Measurements from ENCODE around the gene SPOCD1. TPM values are rescaled to one million over a fixed set of nuclear protein-coding genes. Genes with fewer than 3 reads are reported as not detected.

Gene SPOCD1
- total RNA-seq, 1 experiment from 2014 or later, result 0.66 TPM

- Mint-ChIP-seq H3K27me3 (ENCODE audit: insufficient read depth, unreplicated experiment) (peaks cover 6% of the 10 kb centered on the region), H3K27ac (ENCODE audit: unreplicated experiment) (no peak overlapping the region), H3K4me3 (ENCODE audit: unreplicated experiment) (no peak overlapping the region), H3K9me3 (ENCODE audit: unreplicated experiment) (no peaks in the 10 kb centered on the region), H3K4me1 (ENCODE audit: low read depth, unreplicated experiment) (no peaks in the 10 kb centered on the region), H3K36me3 (ENCODE audit: insufficient read depth, unreplicated experiment) (peaks cover 5% of the 10 kb centered on the region)
- POLR2A ChIA-PET, result no interaction called here
- Histone ChIP-seq H3K4me1 (peaks cover 13% of the 10 kb centered on the region), H3K9me3 (no peaks in the 10 kb centered on the region), H3K36me3 (ENCODE audit: control insufficient read depth, insufficient read depth, low read length) (no peaks in the 10 kb centered on the region), H3K4me3 (ENCODE audit: low read depth, low read length) (no peak overlapping the region), H3K27me3 (replicated peaks; ENCODE audit: control insufficient read depth, insufficient read depth, low read length) (no peaks in the 10 kb centered on the region)
- BruUV-seq (replicated peaks), result no TSS peak
- CTCF ChIA-PET, result interaction anchor here (0.7 to 1.1 kb wide), 3 partner anchors 10 to 24 kb away, joined by 4 to 14 read pairs (median 5); no protein-coding TSS in a partner anchor
- no peak for DNase-seq
- intact Hi-C loops (cut with micrococcal nuclease; ENCODE audit: unreplicated experiment), result no loop called here
- peak; percentile 8 to 17 for TF ChIP-seq CTCF (IDR thresholded peaks at IDR 0.05; ENCODE audit: insufficient read depth in 1 of 2, low read depth in 1 of 2, low read length in 1 of 2, severe bottlenecking in 1 of 2, unreplicated experiment in 1 of 2)
These were observed 50.8 kb downstream of the SPOCD1 start for GRCh38 chr1:31765041-31765467.

- CTCF ChIA-PET, result interaction anchor here (0.7 to 1.0 kb wide), 3 partner anchors 11 to 176 kb away, joined by 3 to 14 read pairs (median 5); no protein-coding TSS in a partner anchor
- no peaks in the 10 kb centered on the region for H3K9me3 ChIP-seq
- DNase-seq, result peak in 1 of 2 experiments; percentile 25
- TF ChIP-seq CTCF (IDR thresholded peaks at IDR 0.05; ENCODE audit: insufficient read depth in 1 of 2, low read depth in 1 of 2, low read length in 1 of 2, severe bottlenecking in 1 of 2, unreplicated experiment in 1 of 2), result peak in 1 of 2 experiments; percentile 5
- intact Hi-C loops (cut with micrococcal nuclease; ENCODE audit: unreplicated experiment), result no loop called here
- Mint-ChIP-seq H3K4me3 (ENCODE audit: unreplicated experiment) (peak within 1 kb of the TSS; percentile 84), H3K4me1 (ENCODE audit: low read depth, unreplicated experiment) (peaks cover 5% of the 10 kb centered on the region), H3K27me3 (ENCODE audit: insufficient read depth, unreplicated experiment) (peaks cover 6% of the 10 kb centered on the region), H3K27ac (ENCODE audit: unreplicated experiment) (no peak within 1 kb of the TSS), H3K9me3 (ENCODE audit: unreplicated experiment) (no peaks in the 10 kb centered on the region), H3K36me3 (ENCODE audit: insufficient read depth, unreplicated experiment) (peaks cover 5% of the 10 kb centered on the region)
- H3K36me3 ChIP-seq (ENCODE audit: control insufficient read depth, insufficient read depth, low read length), result no peaks in the 10 kb centered on the region
- no TSS peak for BruUV-seq (replicated peaks)
- H3K4me3 ChIP-seq (ENCODE audit: low read depth, low read length), result peak within 1 kb of the TSS; percentile 39
- H3K4me1 ChIP-seq, result peaks cover 19% of the 10 kb centered on the region
- no peaks in the 10 kb centered on the region for H3K27me3 ChIP-seq (replicated peaks; ENCODE audit: control insufficient read depth, insufficient read depth, low read length)
- POLR2A ChIA-PET, result no interaction called here
These were observed 51.3 kb downstream of the SPOCD1 start, which contains the start of gene ADGRB2 for GRCh38 chr1:31764312-31765040. Gene ADGRB2 (minus strand): TSS chr1:31764340. CDS start chr1:31757221, 7,119 bp downstream.

GRCh38 chr1:31763671-31764311, 52.0 kb downstream of the SPOCD1 start:
- no peak for DNase-seq
- CTCF ChIA-PET, result interaction anchor here (0.9 to 1.6 kb wide), 3 partner anchors 25 to 200 kb away, joined by 3 to 12 read pairs (median 7); no protein-coding TSS in a partner anchor
- intact Hi-C loops (cut with micrococcal nuclease; ENCODE audit: unreplicated experiment), result no loop called here
- Mint-ChIP-seq H3K4me3 (ENCODE audit: unreplicated experiment) (peak overlapping the region; percentile 84), H3K9me3 (ENCODE audit: unreplicated experiment) (no peaks in the 10 kb centered on the region), H3K36me3 (ENCODE audit: insufficient read depth, unreplicated experiment) (peaks cover 5% of the 10 kb centered on the region), H3K27ac (ENCODE audit: unreplicated experiment) (no peak overlapping the region), H3K27me3 (ENCODE audit: insufficient read depth, unreplicated experiment) (peaks cover 6% of the 10 kb centered on the region), H3K4me1 (ENCODE audit: low read depth, unreplicated experiment) (peaks cover 8% of the 10 kb centered on the region)
- Histone ChIP-seq H3K4me1 (peaks cover 25% of the 10 kb centered on the region), H3K4me3 (ENCODE audit: low read depth, low read length) (peak overlapping the region; percentile 38), H3K27me3 (replicated peaks; ENCODE audit: control insufficient read depth, insufficient read depth, low read length) (no peaks in the 10 kb centered on the region), H3K36me3 (ENCODE audit: control insufficient read depth, insufficient read depth, low read length) (no peaks in the 10 kb centered on the region), H3K9me3 (no peaks in the 10 kb centered on the region)
- no peak for TF ChIP-seq CTCF (IDR thresholded peaks at IDR 0.05; ENCODE audit: insufficient read depth in 1 of 2, low read depth in 1 of 2, low read length in 1 of 2, severe bottlenecking in 1 of 2, unreplicated experiment in 1 of 2)
- POLR2A ChIA-PET, result no interaction called here
- no TSS peak for BruUV-seq (replicated peaks)
